Stimulated activated naive CD4-positive, alpha-beta T cell (primary cell): Measurements from ENCODE around the gene DCAF8.

Source experiments
- DNase-seq, 6 experiments: peaks; one replicate each; lab custom pipeline; 2025; lab: John Stamatoyannopoulos, UW

Gene DCAF8

DNA sequence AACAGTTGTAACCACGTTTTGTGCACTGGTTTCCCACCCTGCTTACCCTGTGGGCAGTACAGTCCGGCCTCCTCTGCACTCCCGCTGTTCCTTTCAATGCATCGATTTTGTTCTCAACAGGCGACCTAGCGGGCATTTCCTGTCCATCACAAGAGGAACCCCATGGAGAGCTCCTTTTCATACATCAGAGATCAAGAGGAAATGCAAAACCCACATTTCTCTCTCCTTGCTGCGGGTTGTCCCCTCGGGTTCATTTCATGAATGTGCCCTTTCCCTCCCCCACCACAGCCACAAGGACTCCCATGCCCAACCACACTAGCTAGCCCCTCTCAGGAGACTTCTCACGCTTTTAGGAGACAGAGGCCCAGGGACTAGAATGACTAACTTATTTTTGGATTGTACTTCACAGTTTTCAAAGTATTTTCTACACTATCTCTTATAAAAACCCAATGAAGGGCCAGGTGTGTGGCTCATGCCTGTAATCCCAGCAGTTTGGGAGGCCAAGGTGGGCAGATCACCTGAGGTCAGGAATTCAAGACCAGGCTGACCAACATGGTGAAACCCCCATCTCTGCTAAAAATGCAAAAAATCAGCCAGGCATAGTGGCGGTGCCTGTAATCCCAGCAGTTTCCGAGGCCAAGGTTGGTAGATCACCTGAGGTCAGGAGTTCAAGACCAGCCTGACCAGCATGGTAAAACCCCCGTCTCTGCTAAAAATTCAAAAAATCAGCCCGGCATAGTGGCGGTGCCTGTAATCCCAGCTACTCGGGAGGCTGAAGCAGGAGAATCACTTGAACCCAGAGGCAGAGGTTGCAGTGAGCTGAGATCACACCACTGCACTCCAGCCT is 92.6 kb downstream of the DCAF8 start:
- no peak for DNase-seq

DNA sequence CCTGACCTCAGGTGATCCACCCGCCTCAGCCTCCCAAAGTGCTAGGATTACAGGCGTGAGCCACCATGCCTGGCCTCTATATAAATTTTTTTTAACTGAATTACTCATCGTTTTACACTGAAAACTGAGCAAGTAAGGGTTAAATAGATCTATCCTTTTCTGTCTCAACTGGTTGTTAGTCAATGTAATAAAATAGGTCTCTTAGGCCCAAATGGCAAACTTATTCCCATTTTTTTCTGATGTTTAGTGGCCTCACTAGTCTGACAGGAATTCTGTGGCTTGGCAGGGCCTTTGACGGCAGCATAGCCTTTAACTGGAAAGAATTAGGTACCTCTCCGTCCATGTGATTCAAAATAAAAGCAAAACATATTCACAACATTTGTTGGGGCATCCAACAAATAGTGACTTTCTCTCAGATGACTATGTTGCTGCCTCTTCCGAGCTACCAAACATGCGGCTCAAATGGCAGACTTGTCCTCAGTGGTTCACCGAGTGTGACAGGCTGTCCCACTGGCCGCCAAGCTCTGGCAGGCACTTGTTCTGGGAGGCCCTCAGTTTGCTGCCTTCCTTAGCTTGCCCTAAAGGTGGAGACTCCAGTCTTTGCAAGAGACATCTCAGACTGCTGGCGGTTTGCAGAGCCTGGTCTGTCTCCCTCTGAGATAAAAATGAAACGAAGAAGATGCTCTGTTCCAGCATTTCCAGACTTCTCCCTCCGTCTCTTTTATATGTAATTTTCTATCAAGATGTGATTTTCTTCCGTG is 93.6 kb downstream of the DCAF8 start:
- DNase-seq, result no peak

DNA sequence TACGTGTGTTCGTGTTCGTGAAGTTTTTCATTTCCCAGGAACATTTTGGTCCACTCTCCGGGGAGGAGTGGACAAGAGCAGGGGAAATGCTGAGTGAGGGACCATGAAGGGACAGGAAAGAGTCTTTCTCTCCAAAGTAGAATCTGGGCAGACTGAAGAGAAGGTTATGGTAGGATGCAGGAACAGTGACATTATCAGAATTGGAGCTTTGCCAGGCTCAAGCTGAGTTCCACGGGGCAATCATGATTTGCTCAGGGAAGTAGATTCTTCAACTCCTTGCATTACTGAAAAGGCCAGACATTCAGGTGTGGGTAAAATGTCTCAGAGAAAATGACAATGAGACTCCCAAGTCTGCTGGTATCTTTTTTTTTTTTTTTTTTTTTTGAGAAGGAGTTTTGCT is 94.3 kb downstream of the DCAF8 start:
- no peak for DNase-seq

DNA sequence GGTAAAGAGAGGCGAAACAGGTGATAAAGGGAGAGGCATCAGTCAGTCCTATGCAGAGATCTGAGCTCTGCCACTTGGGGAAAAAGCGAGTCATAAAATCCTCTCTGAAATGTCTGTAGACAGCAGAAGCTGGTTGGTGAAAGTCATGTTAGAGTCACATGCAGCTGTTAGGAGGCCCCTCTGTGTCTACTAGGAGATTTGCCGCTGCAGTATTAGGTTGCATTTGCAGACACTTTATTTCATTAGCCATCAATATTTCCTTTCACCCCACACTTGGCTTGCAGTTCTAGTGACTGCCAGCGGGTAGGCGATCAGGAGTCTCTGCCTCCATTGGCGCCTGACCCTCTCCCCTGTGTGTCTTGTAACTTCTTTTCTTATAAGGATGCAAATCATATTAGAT is 94.8 kb downstream of the DCAF8 start:
- DNase-seq, result no peak

DNA sequence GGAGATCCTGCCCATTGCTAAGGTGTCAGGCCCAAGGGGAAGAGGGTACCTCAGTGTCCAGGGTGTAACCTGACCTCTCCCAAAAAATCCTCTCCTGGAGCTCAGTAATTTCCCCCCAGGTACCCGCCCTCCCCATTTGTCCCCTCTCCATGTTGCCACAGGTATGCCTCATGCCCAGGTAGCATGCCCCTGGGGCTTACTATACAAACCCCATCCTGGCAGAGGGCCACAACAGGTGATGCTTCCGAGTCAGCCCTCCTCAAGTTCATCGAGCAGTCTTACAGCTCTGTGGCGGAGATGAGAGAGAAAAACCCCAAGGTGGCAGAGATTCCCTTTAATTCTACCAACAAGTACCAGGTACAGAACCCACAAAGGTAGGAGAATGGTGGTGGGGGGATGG is 95.3 kb downstream of the DCAF8 start:
- no peak for DNase-seq

DNA sequence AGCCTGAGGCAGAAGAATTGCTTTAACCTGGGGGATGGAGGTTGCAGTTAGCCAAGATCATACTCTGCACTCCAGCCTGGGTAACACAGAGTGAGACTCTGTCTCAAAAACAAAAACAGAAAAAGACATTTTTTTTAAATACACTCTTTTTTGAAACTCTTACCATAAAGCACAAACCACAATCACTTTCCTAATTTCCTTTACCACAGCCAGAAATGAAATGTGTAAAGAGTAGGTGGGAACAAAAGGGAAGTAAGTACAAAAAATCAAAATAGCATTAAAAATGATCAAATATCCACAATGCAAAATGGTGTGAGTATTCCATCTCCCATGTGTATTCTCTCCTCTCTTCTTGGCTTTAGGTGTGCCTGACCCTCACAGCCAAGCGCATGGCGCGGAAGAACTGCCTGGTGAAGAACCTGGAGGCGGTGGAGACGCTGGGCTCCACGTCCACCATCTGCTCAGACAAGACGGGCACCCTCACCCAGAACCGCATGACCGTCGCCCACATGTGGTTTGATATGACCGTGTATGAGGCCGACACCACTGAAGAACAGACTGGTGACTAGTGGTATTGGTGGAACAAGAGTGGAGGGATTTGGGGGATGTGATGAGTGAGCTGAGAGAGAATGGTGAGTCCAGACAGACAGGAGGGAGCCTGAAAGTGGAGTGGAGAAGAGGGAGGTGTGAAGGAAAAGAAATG is 96.0 kb downstream of the DCAF8 start:
- DNase-seq, result no peak
